HepG2 (cell line): ENCODE results near the gene LRP5. TPM values are rescaled to one million over a fixed set of nuclear protein-coding genes. Genes with fewer than 3 reads are reported as not detected.
A peak's percentile ranks its signal among the peaks of the same experiment; 100 is the strongest.

Experiments used
- ARID4A ChIP-seq: sonication (generic); formaldehyde crosslinking; IDR thresholded peaks from 2 replicates; pipeline ENCODE4 v1.5.0; 2020; ENCODE audit warnings: mild to moderate bottlenecking, missing genetic modification reagents, borderline replicate concordance
- CENPX ChIP-seq: sonication (generic); formaldehyde crosslinking; IDR thresholded peaks from 2 replicates; pipeline ENCODE4 v1.9.0; 2021; ENCODE audit warnings: mild to moderate bottlenecking, missing genetic modification reagents, moderate library complexity
- ELF3 ChIP-seq: IDR thresholded peaks from 2 replicates; pipeline ENCODE4 v1.6.1; 2016; ENCODE audit warnings: missing genetic modification reagents, missing compliant biosample characterization
- GLI4 ChIP-seq: sonication (generic); formaldehyde crosslinking; IDR thresholded peaks from 2 replicates; pipeline ENCODE4 v1.5.1; 2020; ENCODE audit warnings: missing genetic modification reagents, mild to moderate bottlenecking, moderate library complexity, borderline replicate concordance
- HMGXB3 ChIP-seq: sonication (generic); formaldehyde crosslinking; IDR thresholded peaks from 2 replicates; pipeline ENCODE4 v1.4.0; 2020; ENCODE audit warnings: missing genetic modification reagents, borderline replicate concordance
- KMT2B ChIP-seq: IDR thresholded peaks from 2 replicates; pipeline ENCODE4 v1.6.1; 2016; ENCODE audit warnings: missing genetic modification reagents, missing compliant biosample characterization
- NR2F2 ChIP-seq: IDR thresholded peaks from 2 replicates; pipeline ENCODE4 v1.6.1; 2012; ENCODE audit warnings: low read depth, inconsistent platforms, borderline replicate concordance
- RARA ChIP-seq: IDR thresholded peaks from 2 replicates; pipeline ENCODE4 v1.6.1; 2016; ENCODE audit warnings: missing genetic modification reagents, missing compliant biosample characterization
- RCOR2 ChIP-seq: IDR thresholded peaks from 2 replicates; pipeline ENCODE4 v1.6.1; 2016; ENCODE audit warnings: missing biosample characterization, missing genetic modification reagents
- SOX6 ChIP-seq, 2 experiments: fragments of 450-650 bp in 1 of 2; sonication (generic) in 1 of 2; formaldehyde crosslinking in 1 of 2; IDR thresholded peaks; 2 replicates each; pipeline versions ENCODE4 v1.4.0 to v1.6.1; 2017 to 2020; ENCODE audit warnings: antibody characterized with exemption in 1 of 2, mild to moderate bottlenecking in 1 of 2, missing genetic modification reagents in 1 of 2
- TOPORS ChIP-seq: sonication (generic); formaldehyde crosslinking; IDR thresholded peaks from 2 replicates; pipeline ENCODE4 v1.8.0; 2023; ENCODE audit warnings: mild to moderate bottlenecking, missing genetic modification reagents
- ZNF337 ChIP-seq: sonication (generic); formaldehyde crosslinking; IDR thresholded peaks from 2 replicates; pipeline ENCODE4 v1.5.1; 2020; ENCODE audit warnings: missing genetic modification reagents, low read depth, mild to moderate bottlenecking, borderline replicate concordance
- ZNF446 ChIP-seq: sonication (generic); formaldehyde crosslinking; IDR thresholded peaks from 2 replicates; pipeline ENCODE4 v1.5.0; 2020; ENCODE audit warnings: mild to moderate bottlenecking, missing genetic modification reagents
- ZNF615 ChIP-seq: sonication (generic); formaldehyde crosslinking; IDR thresholded peaks from 2 replicates; pipeline ENCODE4 v1.5.0; 2020; ENCODE audit warnings: mild to moderate bottlenecking, missing genetic modification reagents, borderline replicate concordance
- ZNF670 ChIP-seq: sonication (generic); formaldehyde crosslinking; IDR thresholded peaks from 2 replicates; pipeline ENCODE4 v1.8.0; 2022; ENCODE audit warnings: mild to moderate bottlenecking, missing genetic modification reagents, borderline replicate concordance
- ZSCAN5A ChIP-seq: sonication (generic); formaldehyde crosslinking; IDR thresholded peaks from 2 replicates; pipeline ENCODE4 v1.8.0; 2022; ENCODE audit warnings: mild to moderate bottlenecking, missing genetic modification reagents, borderline replicate concordance
- polyA plus RNA-seq, 8 experiments: library from polyadenylated mRNA; depleted of rRNA in 3 of 8; stranded (reverse) in 7 of 8; unstranded in 1 of 8; fragments of >200 nt; fragmentation: Illumina TruSeq in 4 of 8; extraction: Trizol in 4 of 8; gene quantifications; 2 replicates each; pipeline versions ENCODE4 v1.2.1 to v1.2.3, GENCODE V29; 2011 to 2016; ENCODE audit warnings: low read depth in 4 of 8, missing spikeins in 1 of 8, mixed read lengths in 1 of 8; ENCODE audit not compliant: insufficient read depth in 1 of 8
- total RNA-seq, 5 experiments: library from RNA; depleted of rRNA; stranded (reverse); fragments of >200 nt; fragmentation: Illumina TruSeq; extraction: Trizol; gene quantifications; 2 replicates each; pipeline ENCODE4 v1.2.3, GENCODE V29; 2016; ENCODE audit warnings: low read depth in 1 of 5
- TF ChIP-seq, protein P1 (sequence below): sonication (generic); formaldehyde crosslinking; conservative IDR thresholded peaks from 2 replicates; pipeline ENCODE4 v1.4.0; 2020; ENCODE audit warnings: missing genetic modification reagents

The LRP5 gene
- total and polyA plus RNA-seq, 2 of the 13 experiments (the other 11 are each of a cell fraction or from before 2014, with no cell fraction given) = 40.4 to 64.0 TPM

DNA sequence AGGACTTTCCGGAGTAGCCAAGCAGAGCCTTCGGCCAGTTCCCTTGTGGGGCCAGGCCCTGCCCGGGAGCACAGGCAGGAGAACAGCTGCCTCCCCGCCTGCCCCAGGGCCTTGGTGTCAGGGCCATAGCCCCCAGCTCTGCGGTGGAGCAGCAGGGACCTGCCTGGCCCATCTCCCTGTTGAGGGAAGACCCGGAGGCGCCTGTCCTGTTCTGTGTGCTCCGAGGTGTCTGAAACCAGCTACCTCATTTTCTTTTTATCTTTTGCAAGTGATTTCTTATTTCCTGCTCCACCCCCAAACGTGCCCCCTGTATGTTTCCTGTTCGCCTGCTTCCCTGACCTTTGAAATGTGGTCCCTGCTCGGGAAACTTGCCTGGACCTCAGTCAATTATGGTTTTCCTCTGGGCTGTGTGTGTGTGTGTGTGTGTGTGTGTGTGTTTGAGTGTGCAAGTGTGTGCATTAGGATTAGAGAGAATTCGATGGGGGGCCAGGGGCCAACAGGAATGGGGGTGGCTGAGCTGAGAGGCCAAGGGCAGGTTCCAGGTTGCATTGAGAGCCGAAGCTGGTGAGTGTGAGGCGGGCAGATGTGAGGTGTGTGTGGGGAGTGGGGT lies 19.1 kb downstream of the LRP5 start (continued):
- TF ChIP-seq HMGXB3 (CRISPR knock-in tag) (no peak), ZSCAN5A (CRISPR knock-in tag) (peak; percentile 48; the same call in 1 of the 2 replicates), SOX6 (IDR thresholded peaks at IDR 0.05) (no peak), SOX6 (CRISPR knock-in tag; IDR thresholded peaks at IDR 0.05) (peak; percentile 86), ZNF337 (no peak), ARID4A (CRISPR knock-in tag) (peak; percentile 54; the same call in 1 of the 2 replicates), ELF3 (peak; percentile 91), ZNF670 (0 out of 2 replicates have a peak, but pooled peaks have one; percentile 64), NR2F2 (peak; percentile 74; the same call in 1 of the 2 replicates), ZNF615 (no peak), TOPORS (CRISPR knock-in tag) (peak; percentile 74; the same call in 1 of the 2 replicates), ZNF446 (CRISPR knock-in tag) (0 out of 2 replicates have a peak, but pooled peaks have one; percentile 16), RARA (CRISPR knock-in tag) (peak; percentile 53), GLI4 (CRISPR knock-in tag) (no peak), RCOR2 (CRISPR knock-in tag) (peak; percentile 53; the same call in 1 of the 2 replicates), KMT2B (CRISPR knock-in tag) (no peak), CENPX (CRISPR knock-in tag) (no peak)
- TF ChIP-seq, protein P1, sequence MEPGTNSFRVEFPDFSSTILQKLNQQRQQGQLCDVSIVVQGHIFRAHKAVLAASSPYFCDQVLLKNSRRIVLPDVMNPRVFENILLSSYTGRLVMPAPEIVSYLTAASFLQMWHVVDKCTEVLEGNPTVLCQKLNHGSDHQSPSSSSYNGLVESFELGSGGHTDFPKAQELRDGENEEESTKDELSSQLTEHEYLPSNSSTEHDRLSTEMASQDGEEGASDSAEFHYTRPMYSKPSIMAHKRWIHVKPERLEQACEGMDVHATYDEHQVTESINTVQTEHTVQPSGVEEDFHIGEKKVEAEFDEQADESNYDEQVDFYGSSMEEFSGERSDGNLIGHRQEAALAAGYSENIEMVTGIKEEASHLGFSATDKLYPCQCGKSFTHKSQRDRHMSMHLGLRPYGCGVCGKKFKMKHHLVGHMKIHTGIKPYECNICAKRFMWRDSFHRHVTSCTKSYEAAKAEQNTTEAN = peak; percentile 98
